ENCODE results near the gene CNIH2.
"Not testable (repeated sequence)": the region's sequence is repeated elsewhere in the genome, so short reads cannot be mapped to it uniquely, and the experiment has no call there.

The CNIH2 gene

DNA sequence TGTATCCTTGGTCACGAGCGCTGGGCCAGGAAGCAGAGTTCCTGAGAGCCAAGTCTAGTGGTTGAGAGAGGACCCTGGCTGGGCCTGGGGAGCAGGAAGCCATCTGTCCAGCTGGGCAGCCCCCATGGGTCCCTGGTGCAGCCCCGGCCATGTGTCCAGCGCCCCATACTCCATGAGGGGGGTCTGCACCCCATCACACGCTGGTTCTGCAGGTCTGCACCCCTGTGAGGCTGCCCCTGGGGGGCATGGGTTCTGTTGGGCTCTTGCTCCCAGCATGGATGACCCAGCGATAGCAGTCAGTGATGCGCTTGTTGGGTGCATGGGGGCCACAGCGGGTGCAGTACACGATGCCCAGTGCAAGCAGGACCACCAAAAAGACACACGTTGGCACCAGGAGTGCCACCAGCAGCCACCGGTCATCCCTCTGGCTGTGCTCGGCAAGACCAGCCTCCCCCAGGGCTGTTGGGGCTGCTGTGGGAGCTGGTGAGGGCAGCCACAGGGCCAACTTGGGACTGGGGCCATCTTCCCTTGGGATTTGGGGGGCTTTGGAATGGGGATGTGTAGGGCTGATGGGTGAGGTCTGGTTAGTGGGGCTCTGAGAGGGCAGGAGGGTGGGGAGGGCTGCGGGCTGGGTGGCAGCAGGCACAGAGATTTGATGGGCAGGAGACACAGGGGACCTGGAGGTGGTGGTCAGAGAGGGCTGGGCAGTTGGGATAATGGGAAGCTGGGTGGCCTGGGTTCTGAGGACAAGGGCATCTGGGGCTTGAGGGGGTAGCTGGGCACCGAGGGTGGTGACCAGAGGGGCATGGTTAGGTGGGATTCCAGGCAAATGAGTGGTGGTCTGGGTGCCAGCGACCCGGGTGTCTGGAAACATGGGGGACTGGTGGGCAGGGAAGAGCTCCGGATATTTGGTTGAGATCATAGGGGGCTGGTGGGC is 36.9 kb downstream of the CNIH2 start:
- DNase-seq (ENCODE audit: low read depth in 2 of 2), result no peak

DNA sequence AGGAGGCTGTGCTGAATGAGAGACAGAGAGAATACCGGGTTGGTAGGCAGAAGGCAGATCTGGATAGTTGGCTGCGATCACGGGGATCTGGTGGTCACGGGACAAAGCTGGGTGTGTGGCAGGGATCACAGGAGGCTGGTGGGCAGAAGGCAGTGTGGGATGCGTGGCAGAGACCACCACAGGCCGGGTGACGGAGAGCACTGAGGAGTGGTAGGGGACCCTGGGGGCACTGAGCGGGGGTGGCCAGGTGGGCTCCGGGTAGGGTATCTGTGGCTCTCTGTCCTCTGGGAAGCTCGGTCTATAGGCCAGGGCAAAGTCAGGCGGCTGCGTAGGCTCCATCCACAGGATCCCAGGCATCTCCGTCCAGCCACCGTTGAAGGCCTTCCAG is 37.5 kb downstream of the CNIH2 start:
- DNase-seq (ENCODE audit: low read depth in 2 of 2), result no peak

DNA sequence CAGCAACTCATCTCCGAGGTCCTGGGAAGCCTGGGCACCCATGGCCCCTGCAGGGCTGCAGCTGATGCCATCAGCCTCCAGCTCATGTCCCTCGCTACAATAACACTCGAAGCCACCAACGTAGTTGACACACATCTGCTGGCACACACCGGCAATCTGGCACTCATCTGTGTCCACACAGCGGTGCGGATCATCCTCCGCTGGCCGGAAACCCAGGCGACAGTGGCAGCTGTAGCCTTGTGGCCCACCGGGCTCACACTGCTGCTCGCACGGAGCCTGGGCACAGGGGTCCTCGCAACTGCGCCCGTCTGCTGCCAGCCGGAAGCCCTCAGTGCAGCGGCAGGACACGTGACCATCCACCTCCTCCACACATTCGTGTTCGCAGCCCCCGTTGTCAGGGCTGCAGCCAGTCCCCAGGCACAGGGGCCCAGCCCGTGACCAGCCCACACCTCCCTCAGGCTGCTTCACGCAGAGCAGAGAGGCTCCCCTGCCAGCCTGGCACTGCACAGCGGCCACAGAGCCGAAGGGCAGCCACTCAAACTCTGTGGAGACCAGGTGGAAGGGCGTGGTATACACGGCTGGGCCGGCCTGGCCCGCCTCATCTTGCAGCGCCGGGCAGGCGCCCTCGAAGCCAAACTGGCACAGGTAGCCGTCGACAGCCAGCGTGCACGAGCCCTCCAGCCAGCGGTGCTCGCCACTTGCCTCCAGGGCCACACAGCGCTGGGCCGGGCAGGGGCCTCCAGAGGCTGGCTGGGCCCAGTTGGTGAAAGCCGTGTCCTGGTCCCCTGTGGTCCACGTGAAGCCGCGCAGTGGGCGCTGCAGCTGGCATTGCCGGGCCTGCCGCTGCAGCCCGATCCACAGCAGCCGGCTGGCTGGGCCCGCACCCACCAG is 38.2 kb downstream of the CNIH2 start:
- no peak for DNase-seq (ENCODE audit: low read depth in 2 of 2)

DNA sequence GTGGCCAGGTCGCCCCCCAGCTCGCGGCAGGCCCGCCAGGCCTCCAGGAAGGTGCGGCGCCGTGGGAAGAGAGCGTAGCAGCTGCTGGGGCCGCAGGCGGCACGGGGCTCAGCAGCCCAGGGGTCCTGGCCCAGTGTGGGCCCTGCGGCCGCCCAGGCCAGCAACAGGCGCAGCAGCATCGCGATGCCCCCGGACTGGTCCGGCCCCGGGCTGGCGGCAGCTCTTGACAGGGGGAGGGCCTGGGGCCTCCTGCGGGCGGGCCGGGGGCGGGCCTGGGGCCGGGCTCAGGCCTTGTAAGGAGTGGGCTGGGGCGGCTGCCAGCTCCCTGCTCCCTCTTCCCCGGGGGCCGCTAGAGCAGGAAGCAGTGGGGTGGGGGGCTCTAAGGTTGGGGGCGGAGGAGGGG is 38.9 kb downstream of the CNIH2 start, which contains the start of gene CD248:
TSS of gene CD248 (minus strand) at position 196 of the 403 bp plus-strand sequence. CDS start at position 179, 17 bp downstream.
- DNase-seq (ENCODE audit: low read depth in 2 of 2), result no peak

DNA sequence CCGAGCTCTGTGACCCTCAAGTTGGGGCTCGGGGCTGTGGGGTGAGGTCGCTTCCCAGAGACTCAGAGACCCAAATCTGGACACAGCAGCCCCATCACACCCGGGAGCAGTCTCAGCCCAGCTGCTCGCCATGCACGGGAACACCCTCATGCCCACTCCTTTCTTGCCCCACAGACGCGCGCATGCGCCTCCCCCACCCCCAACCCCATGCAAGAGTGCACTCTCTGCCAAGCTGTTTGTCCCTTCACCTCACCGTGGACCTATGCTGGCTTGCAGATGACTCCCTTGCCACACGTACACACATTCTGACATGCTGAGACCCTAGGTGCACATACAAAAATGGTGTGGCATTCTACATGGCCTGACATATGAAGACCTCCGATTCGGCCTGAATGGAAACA is 39.3 kb downstream of the CNIH2 start:
- no peak for DNase-seq (ENCODE audit: low read depth in 2 of 2)

DNA sequence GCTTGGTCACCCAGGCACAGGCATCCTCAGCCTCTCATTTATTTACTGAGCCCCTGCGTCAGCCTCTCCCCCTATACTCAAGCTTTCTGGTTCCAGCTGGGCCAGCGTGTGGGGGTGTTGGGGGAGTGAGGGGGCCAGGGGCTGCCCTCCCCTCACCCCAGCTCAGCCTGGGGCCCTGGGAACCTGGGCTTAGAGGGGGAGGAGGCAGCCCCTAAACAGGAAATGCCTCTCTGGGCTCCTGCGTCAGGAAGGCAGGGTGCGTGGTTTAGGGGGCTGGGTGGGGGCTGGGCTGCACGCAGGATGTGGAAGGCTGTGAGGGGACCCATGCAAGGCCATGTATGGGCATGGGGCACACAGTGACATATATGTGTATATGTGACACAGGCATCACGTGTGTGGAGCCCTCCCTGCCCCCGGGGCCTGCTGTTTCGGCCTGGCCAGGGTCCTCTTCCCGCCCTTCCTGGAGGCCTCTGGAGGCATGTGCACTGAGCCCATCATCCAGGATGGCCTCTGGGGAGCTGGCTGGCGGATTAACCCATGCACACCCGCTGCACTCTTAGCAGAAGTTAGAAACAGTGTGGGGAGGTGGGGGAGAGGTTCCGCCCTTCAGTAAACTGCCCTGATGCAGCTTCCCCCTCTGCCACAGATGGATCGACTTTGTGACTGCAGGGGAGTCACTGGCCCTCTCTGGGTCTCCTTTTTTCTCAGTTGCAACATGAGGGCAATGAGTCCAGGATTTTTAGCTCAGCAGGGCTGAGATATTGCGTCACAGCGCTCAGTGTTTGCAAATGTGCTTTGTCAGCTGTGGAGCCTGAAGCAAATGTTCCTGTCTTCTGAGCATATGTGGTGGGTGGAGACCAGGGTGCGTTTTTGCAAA is 40.0 kb downstream of the CNIH2 start:
- DNase-seq (ENCODE audit: low read depth in 2 of 2), result no peak

DNA sequence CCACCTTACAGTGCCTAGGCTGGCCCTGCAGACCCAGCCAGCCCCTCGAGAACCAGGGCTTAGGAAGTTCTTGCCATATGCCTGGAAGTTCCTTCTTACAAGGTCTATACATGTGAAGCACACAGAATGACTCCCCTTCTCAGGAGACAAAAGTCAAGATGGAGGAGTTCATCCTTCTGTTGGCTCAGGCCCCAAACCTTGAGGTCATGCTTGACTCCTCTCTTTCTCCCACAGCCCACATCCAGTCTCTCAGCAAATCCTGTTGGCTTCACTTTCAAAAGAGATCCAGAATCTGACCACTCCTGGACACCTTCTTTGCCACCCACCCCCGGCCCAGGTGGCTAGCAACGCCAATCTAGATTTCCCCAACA is 40.6 kb downstream of the CNIH2 start:
- no peak for DNase-seq (ENCODE audit: low read depth in 2 of 2)

DNA sequence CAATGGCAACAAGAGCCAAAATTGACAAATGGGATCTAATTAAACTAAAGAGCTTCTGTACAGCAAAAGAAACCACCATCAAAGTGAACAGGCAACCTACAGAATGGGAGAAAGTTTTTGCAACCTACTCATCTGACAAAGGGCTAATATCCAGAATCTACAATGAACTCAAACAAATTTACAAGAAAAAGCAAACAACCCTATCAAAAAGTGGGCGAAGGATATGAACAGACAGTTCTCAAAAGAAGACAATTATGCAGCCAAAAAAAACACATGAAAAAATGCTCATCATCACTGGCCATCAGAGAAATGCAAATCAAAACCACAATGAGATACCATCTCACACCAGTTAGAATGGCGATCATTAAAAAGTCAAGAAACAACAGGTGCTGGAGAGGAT is 42.3 kb downstream of the CNIH2 start:
- not testable (repeated sequence) for DNase-seq (ENCODE audit: low read depth in 2 of 2)

DNA sequence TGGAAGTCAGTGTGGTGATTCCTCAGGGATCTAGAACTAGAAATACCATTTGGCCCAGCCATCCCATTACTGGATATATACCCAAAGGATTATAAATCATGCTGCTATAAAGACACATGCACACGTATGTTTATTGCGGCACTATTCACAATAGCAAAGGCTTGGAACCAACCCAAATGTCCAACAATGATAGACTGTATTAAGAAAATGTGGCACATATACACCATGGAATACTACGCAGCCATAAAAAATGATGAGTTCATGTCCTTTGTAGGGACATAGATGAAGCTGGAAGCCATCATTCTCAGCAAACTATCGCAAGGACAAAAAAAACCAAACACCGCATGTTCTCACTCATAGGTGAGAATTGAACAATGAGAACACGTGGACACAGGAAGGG is 42.8 kb downstream of the CNIH2 start:
- not testable (repeated sequence) for DNase-seq (ENCODE audit: low read depth in 2 of 2)

DNA sequence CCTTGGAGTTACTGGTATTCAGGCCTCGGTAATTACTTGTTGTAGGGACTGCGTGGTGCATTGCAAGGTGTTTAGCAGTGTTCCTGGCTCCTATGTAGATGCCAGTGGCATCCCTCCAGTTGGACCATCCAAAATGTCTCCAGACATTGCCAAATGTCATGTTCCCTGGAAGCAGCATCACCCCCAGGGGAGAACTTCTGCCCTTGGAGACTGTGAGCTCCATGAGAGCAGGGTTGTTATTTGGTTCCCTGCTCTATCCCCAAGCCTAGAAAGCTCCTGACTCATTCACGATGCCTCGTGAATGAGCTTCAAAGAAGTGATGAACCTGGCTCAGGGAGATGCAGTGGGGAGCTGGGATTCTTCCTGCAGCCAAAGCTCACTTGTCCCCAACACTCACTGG is 43.6 kb downstream of the CNIH2 start:
- DNase-seq (ENCODE audit: low read depth in 2 of 2), result no peak

DNA sequence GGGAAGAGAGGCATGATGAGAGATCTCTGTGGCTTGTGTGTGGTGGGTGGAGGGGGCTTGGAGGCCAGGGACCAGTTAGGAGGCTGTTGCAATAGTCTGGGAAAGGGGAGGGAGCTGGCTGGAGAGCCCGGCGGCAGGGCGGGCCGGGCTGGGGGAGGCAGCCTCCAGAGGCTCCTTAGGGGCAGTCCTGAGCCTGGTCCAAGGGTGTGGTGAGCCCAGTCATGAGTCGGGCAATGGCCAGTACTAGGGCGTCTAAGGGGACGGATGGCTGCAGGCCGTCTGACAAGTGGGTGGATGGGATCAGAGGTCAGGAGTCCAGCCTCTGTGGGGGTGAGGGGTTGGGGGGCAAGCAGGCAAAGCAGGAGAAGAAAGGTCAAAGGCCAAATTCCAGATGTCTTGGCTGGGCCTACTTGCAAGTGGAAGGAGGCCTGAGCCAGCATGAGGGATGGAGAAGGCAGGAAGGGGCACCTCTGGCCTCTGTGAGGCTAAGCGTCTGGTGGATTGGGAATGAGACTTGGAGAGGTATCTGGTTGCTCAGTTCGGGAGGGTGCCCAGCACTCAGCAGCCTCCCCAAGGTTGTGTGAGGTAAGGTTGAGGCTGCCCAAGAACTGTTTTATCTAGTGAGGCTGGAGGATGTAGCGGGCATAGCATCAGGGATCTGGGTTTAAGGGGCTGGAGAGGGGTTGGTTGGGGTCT is 44.9 kb downstream of the CNIH2 start:
- no peak for DNase-seq (ENCODE audit: low read depth in 2 of 2)

DNA sequence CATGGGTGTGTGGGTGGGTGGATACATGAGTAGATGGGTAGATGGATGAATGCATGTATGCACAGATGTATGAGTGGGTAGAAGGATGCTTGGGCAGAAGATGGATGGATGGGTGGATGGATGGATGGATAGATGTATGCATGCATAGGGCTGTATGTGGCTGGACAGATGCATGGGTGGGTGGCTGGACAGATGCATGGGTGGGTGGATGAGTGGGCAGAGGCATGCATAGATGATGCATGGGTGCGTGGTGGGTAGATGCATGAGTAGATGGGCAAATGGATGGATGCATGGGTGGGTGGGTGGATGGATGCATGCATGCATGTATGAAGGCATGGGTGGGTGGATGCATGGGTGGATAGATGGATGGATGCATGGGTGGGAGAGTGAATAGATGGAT is 45.7 kb downstream of the CNIH2 start:
- no peak for DNase-seq (ENCODE audit: low read depth in 2 of 2)

DNA sequence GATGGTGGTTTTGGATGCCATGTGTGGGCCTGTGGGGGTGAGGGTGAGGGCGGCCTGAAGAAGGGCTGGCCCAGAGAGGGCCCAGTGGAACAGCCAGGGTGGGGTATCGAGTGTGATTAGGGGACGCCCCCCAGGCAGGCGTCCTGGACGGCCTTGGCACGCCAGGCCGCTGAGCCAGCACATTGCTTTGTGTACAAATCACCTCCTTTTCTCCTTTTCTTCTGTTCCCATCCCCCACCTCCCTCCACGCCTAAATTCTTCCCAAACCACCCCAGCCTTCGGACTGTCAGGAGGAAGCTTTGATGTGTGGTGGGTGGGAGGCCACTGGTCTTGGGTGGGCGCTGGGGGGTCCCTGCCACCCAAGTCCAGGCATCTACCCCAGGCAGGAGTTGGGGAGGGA is 46.7 kb downstream of the CNIH2 start:
- DNase-seq (ENCODE audit: low read depth in 2 of 2), result no peak

DNA sequence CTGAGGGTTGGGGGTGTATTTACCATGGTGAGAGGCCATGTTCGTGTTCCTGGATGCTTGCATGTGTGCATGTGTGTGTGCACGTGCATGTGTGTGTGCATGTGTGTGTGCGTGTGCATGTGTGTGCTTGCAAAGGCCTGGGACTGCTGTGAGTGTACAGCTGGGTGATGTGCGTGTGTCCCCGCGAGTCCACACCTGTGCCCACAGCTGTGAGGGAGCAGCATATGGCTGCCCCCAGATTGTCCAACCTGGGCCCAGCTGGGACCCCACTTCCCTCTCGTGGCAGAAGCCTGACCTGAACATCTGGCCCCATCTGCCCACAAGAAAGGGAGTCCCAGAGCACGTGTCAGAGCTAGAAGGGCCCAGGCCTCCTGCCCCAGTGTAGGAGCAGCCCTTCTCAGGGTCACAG is 47.3 kb downstream of the CNIH2 start:
- DNase-seq (ENCODE audit: low read depth in 2 of 2), result no peak

DNA sequence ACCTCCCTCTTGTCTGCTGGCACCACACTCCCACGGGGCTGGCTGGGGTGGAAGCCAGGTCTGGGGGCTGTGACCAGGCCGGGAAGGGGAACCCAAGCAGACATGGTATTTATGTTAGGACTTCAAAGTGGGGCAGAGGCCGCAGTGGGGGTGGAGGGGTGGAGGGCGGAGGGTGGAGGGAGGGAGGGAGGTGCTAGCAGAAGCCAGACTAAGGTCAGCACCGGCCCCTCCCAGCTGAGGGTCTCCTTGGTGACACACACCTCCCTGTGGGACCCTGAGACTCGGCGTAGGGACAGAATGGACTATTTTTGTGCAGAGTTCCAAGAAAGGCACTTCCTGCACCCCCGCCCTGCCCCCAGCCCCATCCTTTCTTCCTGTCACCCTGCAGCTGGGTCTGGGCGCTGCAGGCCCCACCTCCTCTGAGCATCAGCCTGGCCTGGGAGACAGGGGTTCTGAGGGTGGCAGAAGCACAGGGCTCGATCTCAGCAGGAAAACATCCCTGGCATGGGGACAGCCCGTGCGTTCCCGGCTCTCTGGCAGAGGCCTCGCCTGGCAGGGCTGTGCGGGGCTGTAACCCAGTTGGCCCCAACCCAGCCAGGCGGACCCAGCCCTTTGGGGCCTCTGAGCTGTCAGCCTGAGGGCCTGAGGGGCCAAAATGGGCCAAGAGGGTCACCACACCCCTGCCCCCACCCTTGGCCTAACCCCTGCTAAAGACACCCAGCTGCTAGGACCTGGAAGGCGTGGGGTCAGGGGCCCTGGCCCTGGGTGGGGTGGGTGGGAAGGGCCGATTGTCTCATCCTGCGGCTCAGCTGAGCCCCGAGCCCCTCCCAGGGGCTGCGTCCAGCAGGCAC is 48.5 kb downstream of the CNIH2 start:
- DNase-seq (ENCODE audit: low read depth in 2 of 2), result no peak

DNA sequence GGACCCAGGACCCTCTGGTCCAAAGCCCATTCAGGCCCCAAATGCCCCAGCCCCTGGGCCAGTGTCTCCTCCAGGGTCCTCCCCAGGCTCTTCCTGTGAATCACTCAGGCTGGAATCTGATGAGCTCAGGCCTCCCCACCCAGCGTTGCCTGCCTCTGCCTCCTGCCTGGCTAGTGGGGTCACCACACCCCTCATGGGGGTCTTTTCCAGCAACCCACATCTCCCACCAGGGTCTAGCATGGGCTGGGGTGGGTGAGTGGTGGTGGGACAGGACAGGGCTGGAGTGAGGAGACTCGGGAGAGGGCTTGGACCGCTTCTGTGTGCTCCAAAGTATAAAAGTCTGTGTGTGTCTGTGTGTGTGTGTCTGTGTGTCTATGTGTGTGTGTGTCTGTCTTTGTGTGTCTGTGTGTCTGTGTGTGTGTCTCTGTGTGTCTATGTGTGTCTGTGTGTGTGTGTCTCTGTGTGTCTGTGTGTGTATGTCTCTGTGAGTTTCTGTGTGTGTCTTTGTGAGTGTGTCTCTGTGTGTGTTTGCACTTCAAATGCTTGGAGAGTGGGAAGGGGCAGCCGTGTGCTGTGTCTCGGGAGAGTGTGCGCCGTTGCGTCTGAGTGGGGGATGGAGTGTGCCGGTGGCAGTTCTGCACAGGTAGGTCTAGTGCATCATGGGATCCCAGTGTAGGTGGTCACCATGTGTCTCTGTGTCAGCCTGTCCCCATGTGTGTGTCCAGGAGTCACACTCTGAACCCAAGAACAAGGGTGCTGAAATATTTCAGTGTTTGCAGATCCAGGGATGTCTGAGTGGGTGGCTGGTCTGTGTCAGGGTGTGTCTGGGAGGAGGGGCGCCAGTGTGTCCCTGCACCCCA is 49.4 kb downstream of the CNIH2 start:
- no peak for DNase-seq (ENCODE audit: low read depth in 2 of 2)

DNA sequence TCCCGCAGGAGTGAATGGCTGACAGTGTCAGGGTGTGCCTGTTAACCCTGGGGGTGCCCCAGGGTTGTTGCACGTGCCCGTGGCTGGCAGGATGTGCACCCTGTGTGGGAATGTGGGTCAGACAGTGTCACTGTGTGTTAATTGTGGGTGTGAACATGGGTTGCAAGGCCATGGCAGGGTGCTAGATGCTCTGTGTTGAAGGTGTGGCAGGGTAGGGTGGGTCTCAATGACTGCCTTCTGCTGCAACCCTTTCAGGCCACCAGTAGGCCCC is 50.0 kb downstream of the CNIH2 start:
- no peak for DNase-seq (ENCODE audit: low read depth in 2 of 2)

DNA sequence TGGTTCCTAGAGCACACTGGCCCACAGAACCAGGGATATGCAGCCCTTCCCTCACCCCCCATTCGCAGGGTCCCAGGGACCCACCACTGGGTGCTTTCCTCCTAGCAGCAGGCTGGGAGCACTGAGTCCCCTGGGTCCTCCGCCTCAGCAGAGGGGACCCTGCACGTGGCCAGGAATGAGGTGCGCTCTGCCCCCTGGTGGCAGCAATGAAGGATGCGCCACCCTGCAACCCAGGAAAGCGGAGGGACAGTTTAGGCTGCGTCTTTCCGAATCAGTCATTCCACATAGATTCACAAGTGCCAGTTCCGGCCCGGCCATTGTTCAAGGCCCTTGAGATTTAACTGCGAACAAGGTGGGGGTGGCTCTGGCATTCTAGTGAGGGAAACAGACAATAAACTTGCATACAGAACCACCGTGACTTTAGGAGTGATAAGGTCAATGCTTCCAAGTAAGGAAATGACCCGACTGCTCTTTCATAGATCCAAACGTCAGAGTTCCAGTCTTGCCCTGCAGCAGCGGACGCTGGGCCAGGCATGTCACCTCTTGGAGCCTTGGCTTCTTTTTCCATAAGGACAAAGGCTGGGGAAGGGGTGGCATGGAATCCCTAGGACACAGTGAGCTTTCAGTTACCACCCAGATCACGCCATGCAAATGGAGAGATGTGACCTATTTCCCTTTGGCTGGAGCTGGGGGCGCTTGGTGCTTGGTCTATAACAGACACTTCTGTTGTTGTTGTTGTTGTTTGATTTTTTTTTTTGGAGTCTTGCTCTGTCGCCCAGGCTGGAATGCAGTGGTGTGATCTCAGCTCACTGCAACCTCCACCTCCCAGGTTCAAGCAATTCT is 50.5 kb downstream of the CNIH2 start:
- DNase-seq (ENCODE audit: low read depth in 2 of 2), result peak; percentile 54 to 66
